GM12873 (cell line): ENCODE data around the gene CORO1C.

ENCODE experiments used
- TF ChIP-seq, protein P1 (sequence below): IDR thresholded peaks from 2 replicates; pipeline ENCODE4 v1.5.1; 2012; ENCODE audit warnings: low read depth, mild to moderate bottlenecking, moderate library complexity, low read length, control low read depth; ENCODE audit not compliant: insufficient read depth; ENCODE audit errors: missing control alignments

The CORO1C gene

DNA sequence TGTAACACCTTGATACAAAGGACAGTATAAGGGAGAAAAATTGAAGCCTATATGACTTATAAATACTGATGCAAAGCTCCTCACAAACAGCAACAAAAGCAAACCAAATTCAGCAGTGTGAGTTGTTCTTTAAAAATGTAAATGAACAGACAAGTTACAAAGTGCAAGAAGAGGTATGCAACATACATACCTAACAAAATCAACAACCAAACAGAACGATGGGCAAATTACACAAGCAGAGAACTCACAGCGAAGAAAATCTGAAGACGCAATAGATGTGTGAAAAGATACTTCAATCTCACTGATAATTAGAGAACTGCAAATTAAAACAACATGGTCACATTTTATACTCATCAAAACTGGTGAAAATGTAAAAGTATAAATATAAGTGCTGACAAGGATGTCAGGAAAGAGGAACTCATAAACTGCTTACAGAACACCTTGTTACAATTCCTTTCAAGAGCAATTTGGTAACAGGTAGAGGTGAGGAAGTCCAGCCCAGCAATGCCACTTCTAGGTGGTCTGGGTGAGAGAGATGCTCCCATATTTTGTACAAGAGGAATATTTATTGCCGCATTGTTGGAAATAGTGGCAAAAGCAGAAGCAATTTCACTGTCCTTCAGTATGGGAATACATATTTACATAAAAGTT, 47.3 kb downstream of the CORO1C start:
- TF ChIP-seq, protein P1, sequence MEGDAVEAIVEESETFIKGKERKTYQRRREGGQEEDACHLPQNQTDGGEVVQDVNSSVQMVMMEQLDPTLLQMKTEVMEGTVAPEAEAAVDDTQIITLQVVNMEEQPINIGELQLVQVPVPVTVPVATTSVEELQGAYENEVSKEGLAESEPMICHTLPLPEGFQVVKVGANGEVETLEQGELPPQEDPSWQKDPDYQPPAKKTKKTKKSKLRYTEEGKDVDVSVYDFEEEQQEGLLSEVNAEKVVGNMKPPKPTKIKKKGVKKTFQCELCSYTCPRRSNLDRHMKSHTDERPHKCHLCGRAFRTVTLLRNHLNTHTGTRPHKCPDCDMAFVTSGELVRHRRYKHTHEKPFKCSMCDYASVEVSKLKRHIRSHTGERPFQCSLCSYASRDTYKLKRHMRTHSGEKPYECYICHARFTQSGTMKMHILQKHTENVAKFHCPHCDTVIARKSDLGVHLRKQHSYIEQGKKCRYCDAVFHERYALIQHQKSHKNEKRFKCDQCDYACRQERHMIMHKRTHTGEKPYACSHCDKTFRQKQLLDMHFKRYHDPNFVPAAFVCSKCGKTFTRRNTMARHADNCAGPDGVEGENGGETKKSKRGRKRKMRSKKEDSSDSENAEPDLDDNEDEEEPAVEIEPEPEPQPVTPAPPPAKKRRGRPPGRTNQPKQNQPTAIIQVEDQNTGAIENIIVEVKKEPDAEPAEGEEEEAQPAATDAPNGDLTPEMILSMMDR = no peak

- TF ChIP-seq, protein P1 = no peak
These were observed 50.0 kb downstream of the CORO1C start for GRCh38 chr12:108681317-108681716.

GRCh38 chr12:108679106-108679681, 52.1 kb downstream of the CORO1C start:
- TF ChIP-seq, protein P1 = no peak

- TF ChIP-seq, protein P1 = no peak
These were observed 53.1 kb downstream of the CORO1C start for GRCh38 chr12:108678104-108678730.

DNA sequence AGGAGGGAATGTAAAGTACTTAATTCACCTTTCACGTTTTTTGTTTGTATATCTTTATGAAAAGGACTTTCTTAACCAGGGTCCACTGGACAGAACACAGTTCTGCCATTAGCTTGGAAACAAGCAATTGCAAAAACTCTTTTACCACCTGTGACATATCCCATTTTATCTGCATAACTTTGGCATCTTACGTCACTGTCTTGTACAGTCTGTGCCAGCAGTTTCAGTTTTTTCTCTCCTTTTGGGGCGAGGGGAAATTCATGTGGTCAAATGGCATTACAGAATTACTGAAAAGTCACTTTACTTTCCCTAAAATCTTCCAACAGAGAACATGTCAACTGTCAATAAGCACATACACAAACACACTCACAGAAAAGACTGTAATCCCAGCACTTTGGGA, 53.9 kb downstream of the CORO1C start:
- TF ChIP-seq, protein P1 = no peak

DNA sequence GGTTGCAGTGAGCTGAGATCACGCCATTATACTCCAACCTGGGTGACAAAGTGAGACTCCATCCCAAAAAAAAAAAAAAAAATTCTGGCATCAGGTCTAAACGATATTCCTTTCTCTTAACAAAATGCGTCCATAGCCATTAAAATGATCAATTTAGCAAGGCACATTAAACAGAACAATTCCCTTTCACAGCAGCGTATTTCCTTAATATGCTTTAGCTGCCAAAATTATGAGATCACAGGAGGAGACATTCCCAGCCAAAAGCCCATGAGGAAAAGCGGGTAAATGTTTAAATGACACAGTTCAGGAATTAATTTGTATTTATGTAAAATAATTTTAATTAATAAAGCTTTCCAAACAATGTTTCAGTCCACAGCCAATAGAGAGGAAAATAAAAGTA, 54.6 kb downstream of the CORO1C start:
- TF ChIP-seq, protein P1 = no peak

GRCh38 chr12:108675792-108676191, 55.5 kb downstream of the CORO1C start:
- TF ChIP-seq, protein P1 = no peak
